Activated naive CD4-positive, alpha-beta T cell treated with anti-CD3 and anti-CD28 coated beads, Interleukin-2, amount 50 U/mL, for 72 hours (primary cell): ENCODE results near the gene FEM1C. TPM values are rescaled to one million over a fixed set of nuclear protein-coding genes. Genes with fewer than 3 reads are reported as not detected.
A peak's percentile ranks its signal among the peaks of the same experiment; 100 is the strongest.

Source experiments
- ATAC-seq, 2 donors: fragments of 150-1000 bp; cut with Tn5 transposase; 2 replicates each; pipeline ENCODE4 v1.10.0; 2021; ENCODE audit warnings: mild to moderate bottlenecking in 2 of 2, moderate library complexity in 2 of 2
- DNase-seq, 2 donors: peaks; one replicate each; pipeline ENCODE4 v3.0.0; 2021 to 2022; ENCODE audit warnings: low spot score in 2 of 2
- H3K27ac Mint-ChIP-seq, 2 donors: one replicate each; pipeline ENCODE4 v1.8.0; 2022; ENCODE audit warnings: mild to moderate bottlenecking in 2 of 2, mixed read lengths in 2 of 2
- H3K36me3 Mint-ChIP-seq, 2 donors: one replicate each; pipeline ENCODE4 v1.8.0; 2022; ENCODE audit warnings: mixed read lengths in 2 of 2
- H3K9me3 Mint-ChIP-seq, 2 donors: one replicate each; pipeline ENCODE4 v1.8.0; 2022; ENCODE audit warnings: mixed read lengths in 2 of 2
- total RNA-seq, 2 donors: library from RNA; stranded (reverse); gene quantifications; one replicate each; pipeline ENCODE4 v1.2.3, GENCODE V29; 2022

The FEM1C gene, protein sequence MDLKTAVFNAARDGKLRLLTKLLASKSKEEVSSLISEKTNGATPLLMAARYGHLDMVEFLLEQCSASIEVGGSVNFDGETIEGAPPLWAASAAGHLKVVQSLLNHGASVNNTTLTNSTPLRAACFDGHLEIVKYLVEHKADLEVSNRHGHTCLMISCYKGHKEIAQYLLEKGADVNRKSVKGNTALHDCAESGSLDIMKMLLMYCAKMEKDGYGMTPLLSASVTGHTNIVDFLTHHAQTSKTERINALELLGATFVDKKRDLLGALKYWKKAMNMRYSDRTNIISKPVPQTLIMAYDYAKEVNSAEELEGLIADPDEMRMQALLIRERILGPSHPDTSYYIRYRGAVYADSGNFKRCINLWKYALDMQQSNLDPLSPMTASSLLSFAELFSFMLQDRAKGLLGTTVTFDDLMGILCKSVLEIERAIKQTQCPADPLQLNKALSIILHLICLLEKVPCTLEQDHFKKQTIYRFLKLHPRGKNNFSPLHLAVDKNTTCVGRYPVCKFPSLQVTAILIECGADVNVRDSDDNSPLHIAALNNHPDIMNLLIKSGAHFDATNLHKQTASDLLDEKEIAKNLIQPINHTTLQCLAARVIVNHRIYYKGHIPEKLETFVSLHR
- total RNA-seq, result 10 to 100 TPM; 13.7 TPM

DNA sequence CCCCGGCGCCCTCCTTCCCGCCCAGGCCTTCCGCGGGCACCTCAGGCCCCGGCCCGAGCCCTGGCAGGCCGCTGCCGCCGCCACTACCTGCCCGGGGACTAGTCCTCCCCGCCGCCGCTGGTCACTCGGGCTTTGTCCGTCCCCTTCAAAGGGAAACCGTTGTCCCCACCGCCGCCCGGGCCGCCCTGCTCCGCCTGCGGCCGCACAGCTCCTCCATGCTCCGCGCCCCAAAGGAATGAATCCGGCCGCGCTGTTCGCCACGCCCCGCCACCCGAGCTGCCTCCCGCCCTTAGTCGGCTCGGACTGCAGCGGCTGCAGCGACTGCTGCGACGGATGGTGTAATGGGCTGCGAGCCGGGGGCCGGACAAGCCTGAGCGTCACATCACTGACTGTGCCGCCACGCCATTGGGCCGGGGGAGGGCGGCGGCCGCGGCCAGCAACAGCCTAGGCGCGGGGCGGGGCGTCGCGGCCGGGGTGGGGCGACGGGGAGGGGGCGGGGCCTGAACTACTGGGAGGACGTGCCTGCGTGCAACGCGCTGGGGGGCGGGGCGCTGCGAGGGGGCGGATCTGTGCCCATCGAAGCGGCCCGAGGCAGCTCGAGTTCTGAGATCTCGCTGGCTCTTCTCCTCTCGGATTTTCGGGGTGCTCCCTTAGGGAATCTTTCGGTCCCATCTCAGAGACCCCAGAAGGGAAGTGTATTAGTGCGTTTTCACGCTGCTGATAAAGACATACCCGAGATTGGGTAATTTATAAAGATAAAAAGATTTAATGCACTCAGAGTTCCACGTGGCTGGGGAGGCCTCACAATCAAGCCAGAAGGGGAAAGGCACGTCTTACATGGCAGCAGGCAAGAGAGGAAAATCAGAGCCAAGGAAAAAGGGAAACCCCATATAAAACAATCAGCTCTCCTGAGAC, at the start of gene FEM1C:
Gene FEM1C, minus strand, starts transcription at position 340 of the 915 bp plus-strand sequence. CDS start 1,282 bp downstream, outside the sequence.
- peak within 1 kb of the TSS; percentile 93 to 99 for H3K27ac Mint-ChIP-seq
- ATAC-seq, result peak; percentile 95 to 97
- DNase-seq, result peak; percentile 95 to 96
- H3K9me3 Mint-ChIP-seq, result peaks cover 0 to 10% of the 10 kb centered on the region in 2 donors
- H3K36me3 Mint-ChIP-seq, result peaks cover 31 to 67% of the 10 kb centered on the region in 2 donors

DNA sequence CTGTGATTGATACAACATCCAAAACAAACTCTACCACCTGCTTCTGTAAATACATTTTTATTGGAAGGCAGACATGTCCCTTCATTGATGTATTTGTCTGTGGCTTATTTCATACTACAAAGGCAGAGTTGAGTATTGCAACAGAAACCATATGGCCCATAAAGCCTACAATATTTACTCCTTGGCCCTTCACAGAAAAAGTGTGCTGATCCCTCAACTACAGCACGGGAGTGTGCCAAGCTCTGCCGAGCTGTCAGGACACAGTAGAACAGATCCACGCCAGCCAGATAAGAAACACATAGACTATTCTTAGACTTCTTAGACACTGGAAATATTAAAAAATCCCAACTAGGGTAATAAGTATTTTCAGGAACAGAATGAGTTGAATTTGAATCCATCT, 44.5 kb upstream of the FEM1C start:
- ATAC-seq, result no peak
- Mint-ChIP-seq H3K9me3 (no peaks in the 10 kb centered on the region), H3K36me3 (no peaks in the 10 kb centered on the region), H3K27ac (no peak overlapping the region)
- no peak for DNase-seq

DNA sequence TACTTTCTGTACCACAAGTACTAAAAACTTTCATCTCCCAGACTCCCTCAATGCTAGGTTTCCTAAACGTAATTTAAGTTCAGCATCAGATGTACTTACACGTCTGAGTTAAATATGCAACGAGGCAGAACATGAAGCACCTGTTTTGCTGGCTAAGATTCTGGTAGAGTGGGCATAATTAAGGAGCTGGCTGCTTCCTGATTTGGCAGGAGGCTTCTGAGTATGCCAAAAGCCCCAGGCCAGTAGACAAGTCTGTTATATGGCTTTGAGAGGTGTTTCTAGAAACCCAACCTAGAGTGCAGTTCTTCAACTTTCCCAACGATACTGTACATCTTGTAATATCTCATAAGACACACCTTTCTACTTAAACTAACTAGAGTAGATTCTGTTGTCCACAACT, 44.1 kb upstream of the FEM1C start:
- ATAC-seq (no peak), DNase-seq (no peak)
- H3K27ac Mint-ChIP-seq, result no peak overlapping the region
- H3K9me3 Mint-ChIP-seq, result no peaks in the 10 kb centered on the region
- H3K36me3 Mint-ChIP-seq, result no peaks in the 10 kb centered on the region

DNA sequence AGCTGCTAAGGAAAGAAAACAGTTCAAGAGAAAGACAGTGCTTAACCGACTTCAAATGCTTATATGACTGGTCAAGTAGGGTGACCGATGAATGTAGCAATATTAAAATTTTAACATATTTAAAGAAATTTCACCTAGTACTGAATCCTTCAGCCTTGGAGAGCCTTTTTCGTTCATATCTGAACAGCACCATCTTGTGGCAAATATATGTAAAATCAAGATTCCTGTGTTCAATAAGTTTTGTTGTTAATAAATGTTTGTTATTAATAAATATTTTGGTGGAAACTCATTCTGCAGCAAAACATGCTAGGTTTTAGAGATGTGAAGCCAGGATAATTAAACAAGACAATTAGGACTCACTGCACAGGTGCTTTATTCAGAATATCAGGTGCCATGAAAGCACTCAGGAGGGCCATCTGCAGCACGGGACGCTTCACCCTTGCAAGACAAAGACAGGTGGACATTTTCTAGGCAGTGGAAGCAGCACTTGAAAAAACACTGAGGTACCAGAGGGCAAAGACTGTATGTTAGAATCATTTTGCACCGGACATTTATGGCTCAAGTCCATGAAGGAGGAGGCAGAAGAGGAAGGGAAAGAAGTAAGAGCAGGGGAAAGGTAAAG, 42.1 kb upstream of the FEM1C start:
- ATAC-seq, result no peak
- Mint-ChIP-seq H3K27ac (no peak overlapping the region), H3K36me3 (no peaks in the 10 kb centered on the region), H3K9me3 (no peaks in the 10 kb centered on the region)
- no peak for DNase-seq

DNA sequence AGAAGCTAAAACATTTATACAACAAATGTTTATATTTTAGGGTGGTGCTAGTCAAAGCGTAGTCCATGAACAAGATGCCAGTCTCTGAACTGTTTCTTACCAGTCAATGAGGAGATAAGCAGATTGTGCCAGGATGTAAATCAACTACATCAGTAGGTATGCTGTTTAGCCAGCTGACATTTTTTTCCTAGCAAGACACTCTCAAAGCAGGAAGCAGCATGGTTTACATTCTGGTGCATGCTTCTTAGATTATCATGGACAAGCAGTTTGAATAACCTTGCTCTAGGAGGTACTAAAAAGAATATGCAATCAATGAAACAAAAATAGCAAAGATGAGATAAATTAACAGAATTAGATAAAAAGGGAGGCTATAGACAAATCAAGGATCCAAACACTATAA, 40.7 kb upstream of the FEM1C start:
- no peaks in the 10 kb centered on the region for H3K9me3 Mint-ChIP-seq
- no peak overlapping the region for H3K27ac Mint-ChIP-seq
- no peaks in the 10 kb centered on the region for H3K36me3 Mint-ChIP-seq
- DNase-seq (no peak), ATAC-seq (no peak)

DNA sequence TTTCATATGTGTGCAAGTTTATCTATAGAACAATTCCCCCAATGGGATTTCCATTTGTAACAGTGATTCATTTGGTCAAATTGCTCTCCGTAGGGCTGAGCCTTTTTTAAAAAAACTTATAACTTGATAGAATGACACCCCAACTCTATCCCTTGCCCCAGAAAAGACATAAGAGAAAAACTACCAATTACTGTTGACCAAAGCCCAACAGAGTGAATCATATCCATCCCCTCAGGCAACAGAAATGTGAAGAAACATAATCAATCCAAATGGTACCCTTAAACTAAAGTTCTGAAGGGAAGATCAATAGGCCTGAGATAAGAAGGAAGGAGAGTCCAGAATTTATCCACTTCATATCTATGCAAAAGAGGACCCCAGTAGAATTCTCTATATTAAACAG, 39.9 kb upstream of the FEM1C start:
- H3K9me3 Mint-ChIP-seq, result no peaks in the 10 kb centered on the region
- no peak overlapping the region for H3K27ac Mint-ChIP-seq
- ATAC-seq, result no peak
- DNase-seq, result no peak
- no peaks in the 10 kb centered on the region for H3K36me3 Mint-ChIP-seq

DNA sequence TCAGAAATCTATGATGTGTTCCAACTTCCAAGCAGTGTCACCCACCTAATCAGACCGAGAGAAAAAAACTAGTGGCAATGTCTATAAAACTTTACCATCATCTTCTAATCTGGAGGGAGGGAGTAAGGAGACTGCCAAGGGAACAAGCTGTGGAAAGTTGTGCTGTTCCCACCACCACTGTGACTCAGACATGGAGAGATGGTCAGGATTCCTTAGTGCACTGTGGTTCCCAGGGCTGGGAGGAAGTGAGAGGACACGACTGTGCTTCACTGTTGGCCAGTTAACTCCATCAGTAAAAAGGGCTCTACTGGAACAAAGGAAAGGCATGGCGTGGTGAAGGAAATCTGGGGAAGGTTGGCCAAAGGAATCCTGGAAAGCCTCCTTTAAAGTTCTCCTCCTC, 38.9 kb upstream of the FEM1C start:
- Mint-ChIP-seq H3K36me3 (no peaks in the 10 kb centered on the region), H3K27ac (no peak overlapping the region), H3K9me3 (no peaks in the 10 kb centered on the region)
- ATAC-seq (no peak), DNase-seq (no peak)

DNA sequence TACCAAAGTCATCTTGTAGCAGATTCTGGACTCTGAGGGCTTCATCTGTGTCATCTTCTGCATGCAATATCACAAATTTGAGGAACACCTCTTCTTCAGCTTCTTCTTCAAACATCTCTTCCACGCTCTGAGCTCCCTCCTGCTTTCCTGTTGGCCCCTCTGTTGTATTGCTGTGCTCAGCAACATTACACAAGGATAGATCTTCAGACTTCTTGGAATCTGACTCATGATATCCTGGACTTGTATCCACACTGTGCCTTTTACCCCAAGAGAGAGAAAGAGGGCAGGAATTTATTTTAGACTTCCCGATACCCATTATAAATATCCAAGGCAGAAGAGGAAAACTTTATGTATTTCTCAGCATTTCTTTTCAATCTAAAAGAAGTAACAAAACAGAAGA, 36.4 kb upstream of the FEM1C start:
- no peak overlapping the region for H3K27ac Mint-ChIP-seq
- DNase-seq, result no peak
- no peaks in the 10 kb centered on the region for H3K9me3 Mint-ChIP-seq
- no peaks in the 10 kb centered on the region for H3K36me3 Mint-ChIP-seq
- ATAC-seq, result no peak

DNA sequence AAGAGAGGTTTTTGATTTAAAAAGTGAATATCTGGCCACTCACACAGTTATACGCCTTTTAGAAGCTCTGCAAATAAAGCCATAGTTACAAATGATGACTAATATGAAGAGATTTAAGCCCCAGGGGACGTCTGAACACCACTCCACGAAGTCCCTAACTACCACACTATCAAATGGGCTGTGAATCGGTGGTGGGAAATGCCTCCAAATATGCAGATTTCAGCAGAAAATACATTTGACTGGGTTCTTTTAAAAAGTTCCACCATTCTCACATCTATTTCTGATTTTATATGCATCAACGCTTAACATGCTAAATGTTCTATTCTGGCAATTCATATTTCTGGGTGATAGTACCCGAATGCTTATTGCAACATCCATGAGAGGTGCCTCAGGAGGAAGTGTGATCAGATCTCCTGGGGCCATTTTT, 35.2 kb upstream of the FEM1C start:
- DNase-seq, result no peak

DNA sequence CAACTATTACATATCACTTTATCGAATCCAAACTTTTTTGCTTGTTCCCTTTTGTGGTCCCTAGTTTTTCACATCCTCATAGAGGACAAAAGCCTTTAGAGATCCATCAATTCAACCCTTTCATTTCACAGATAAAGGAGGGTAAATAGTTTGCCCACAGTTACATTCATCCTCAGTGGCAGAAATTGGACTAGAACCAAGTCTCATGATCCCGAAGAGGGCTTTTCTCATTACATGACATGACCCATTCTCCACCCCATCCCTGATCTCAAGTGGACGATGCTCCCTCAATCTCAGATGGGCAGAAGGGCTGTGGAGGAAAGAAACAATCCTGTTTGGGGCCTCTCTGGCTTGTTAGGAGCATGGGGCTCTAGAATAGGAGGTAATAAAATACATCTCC, 34.6 kb upstream of the FEM1C start:
- H3K27ac Mint-ChIP-seq, result no peak overlapping the region
- no peaks in the 10 kb centered on the region for H3K36me3 Mint-ChIP-seq
- DNase-seq (no peak), ATAC-seq (no peak)
- H3K9me3 Mint-ChIP-seq, result no peaks in the 10 kb centered on the region

More for the DNA sequence above, 35.2 kb upstream of the FEM1C start:
- no peaks in the 10 kb centered on the region for H3K9me3 Mint-ChIP-seq
- no peaks in the 10 kb centered on the region for H3K36me3 Mint-ChIP-seq
- no peak for ATAC-seq
- H3K27ac Mint-ChIP-seq, result no peak overlapping the region

DNA sequence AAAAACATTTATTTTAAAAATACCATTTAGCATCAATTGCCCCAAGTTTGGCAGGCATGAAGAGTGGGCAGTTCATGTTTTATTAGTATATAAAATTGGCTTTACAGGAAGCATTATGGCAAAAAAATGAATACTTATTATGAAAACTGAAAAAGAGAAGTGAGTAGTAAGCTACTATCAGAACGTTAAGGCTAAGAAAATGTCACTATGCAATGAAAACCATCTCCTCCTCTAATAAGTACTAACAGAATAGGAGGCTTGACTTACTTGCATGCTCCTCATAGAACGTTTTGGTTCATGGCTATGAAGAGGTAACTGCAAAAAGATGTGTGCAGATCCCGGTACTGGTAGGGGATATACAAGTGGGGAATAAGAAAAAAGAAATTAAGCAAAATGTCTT, 34.1 kb upstream of the FEM1C start:
- H3K9me3 Mint-ChIP-seq, result no peaks in the 10 kb centered on the region
- no peaks in the 10 kb centered on the region for H3K36me3 Mint-ChIP-seq
- ATAC-seq (no peak), DNase-seq (no peak)
- H3K27ac Mint-ChIP-seq, result no peak overlapping the region

DNA sequence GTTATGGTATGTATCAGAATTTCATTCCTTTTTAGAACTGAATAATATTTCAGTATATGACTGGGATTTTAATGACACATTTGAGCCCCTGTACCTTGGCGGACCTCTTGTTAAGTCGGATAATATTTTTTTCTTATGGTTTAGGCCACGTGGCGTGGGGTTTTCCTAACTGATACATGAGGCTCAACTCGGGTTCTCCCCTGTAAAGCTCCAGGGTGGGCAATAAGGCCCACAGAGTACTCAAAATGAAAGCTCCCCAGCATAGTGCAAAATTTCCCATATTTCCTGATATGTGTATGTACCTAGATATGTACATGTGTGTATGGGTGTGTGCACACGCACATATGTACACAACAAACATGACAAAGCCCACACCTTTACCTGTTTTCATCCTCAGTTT, 33.2 kb upstream of the FEM1C start:
- Mint-ChIP-seq H3K9me3 (no peaks in the 10 kb centered on the region), H3K27ac (no peak overlapping the region), H3K36me3 (no peaks in the 10 kb centered on the region)
- DNase-seq (no peak), ATAC-seq (no peak)

DNA sequence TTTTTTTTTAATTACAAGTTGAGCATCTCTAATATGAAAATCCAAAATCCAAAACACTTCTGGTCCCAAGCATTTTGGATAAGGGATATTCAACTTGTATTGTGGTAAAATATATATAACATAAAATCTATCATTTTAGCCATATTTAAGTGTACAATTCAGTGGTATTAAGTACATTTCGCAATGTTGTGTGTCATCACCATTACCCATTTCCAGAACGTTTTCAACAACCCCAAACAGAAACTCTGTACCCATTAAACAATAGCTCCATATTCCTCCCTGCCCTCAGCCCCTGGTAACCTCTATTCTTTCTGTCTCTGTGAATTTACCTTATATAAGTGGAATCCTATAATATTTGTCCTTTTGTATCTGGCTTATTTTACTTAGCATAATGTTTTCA, 32.8 kb upstream of the FEM1C start:
- Mint-ChIP-seq H3K9me3 (no peaks in the 10 kb centered on the region), H3K27ac (no peak overlapping the region), H3K36me3 (no peaks in the 10 kb centered on the region)
- ATAC-seq (no peak), DNase-seq (no peak)

DNA sequence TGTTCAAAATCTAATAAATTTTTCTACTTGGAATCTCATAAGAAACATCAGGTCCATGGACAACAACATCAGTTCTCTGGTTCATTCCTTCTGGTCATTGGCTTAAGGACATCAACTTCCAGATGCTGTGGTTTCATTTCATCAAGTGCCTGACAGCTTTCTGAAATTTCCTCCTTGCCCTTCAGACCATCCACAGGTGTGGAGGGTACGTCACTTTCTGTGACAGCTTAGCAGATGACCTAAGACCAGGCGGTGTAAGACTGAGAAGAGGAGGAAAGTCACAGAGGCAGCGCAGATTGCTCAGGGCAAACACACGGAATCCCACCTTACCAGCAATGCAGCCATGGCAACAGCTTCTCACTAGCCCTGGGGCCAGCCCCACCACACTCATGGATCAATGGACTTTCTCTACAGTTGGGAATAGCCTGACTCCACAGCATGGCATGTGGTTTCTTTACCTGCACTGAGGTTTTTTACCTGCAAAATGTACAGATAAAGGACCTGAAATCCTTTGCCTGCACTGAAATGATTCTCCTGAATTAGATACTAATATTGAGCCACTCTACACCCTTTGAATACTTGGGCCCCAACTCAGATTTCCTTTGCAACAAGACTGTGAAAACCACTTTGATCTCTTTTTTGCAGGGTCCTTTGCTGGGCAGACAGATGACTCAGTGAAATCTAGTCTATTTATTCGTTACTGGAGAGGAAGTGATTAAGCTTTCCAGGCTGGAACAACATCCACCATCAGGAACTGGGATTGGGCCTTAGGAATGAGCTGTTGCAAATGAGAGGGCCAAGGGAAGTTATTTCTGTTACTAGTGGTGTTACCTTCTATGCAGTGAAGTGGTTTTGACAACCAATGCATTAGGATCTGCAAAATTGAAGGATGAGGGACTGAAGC, 30.8 kb upstream of the FEM1C start:
- Mint-ChIP-seq H3K36me3 (no peaks in the 10 kb centered on the region), H3K9me3 (no peaks in the 10 kb centered on the region), H3K27ac (no peak overlapping the region)
- no peak for DNase-seq
- no peak for ATAC-seq

DNA sequence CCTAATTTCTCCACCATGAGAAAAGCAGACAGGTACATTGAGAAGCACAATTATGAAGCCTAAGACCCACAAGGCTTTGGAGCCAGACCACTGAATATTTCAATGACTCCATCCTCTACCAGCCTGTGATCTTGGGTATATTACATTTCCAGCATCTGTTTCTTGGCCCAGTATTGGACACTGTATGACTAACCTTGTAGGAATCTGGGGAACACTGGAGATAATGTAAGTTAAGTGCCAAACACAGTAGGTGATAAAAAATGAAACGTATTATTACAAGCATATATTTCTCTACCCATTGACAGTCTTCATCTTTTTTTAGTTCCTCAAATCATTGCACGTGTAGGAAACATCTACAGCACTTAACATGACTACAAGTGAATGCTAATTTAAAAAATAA, 28.6 kb upstream of the FEM1C start:
- no peaks in the 10 kb centered on the region for H3K9me3 Mint-ChIP-seq
- H3K27ac Mint-ChIP-seq, result no peak overlapping the region
- no peaks in the 10 kb centered on the region for H3K36me3 Mint-ChIP-seq
- ATAC-seq, result no peak
- no peak for DNase-seq

DNA sequence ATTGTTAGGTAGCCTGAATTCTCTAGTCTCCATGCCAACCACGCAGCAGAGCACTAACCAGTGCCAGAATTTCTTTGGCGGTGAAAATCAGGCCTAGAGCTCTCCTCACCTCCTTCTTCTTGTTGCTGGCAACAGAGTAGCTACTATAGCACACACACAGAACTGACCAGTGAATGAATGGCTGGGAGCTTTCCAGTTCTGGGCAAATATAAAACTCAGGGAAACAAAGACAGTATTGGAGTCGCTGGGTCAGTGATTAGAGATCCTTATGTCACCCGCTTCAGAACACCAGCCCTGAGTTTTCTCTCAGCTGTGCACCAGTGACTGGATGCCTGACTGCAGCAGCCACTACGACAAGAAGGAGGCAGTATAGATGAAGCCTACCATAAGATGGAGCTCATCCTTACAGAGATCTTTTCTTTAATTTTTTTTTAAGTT, 26.9 kb upstream of the FEM1C start:
- ATAC-seq (no peak), DNase-seq (no peak)
- H3K27ac Mint-ChIP-seq, result no peak overlapping the region
- no peaks in the 10 kb centered on the region for H3K9me3 Mint-ChIP-seq
- no peaks in the 10 kb centered on the region for H3K36me3 Mint-ChIP-seq
